K562 (cell line): ENCODE measurements around the gene ODC1. TPM values are rescaled to one million over a fixed set of nuclear protein-coding genes. Genes with fewer than 3 reads are reported as not detected.

Source experiments
- CC2D1A ChIP-seq: fragments of 450-650 bp; IDR thresholded peaks from 2 replicates; pipeline ENCODE4 v1.6.1; 2017; ENCODE audit warnings: mild to moderate bottlenecking
- CUX1 ChIP-seq: fragments of 200-800 bp; sonication (Bioruptor generic); IDR thresholded peaks from 2 replicates; pipeline ENCODE4 v1.6.1; 2016; ENCODE audit warnings: missing genetic modification characterization, missing compliant biosample characterization
- ELF4 ChIP-seq: fragments of 450-650 bp; formaldehyde crosslinking; IDR thresholded peaks from 2 replicates; pipeline ENCODE4 v1.4.0; 2022; ENCODE audit warnings: missing genetic modification characterization
- FOXA3 ChIP-seq, 2 experiments: fragments of 450-650 bp in 1 of 2; sonication (generic) in 1 of 2; formaldehyde crosslinking; IDR thresholded peaks in 1 of 2; conservative IDR thresholded peaks in 1 of 2; 2 replicates each; pipeline versions ENCODE4 v1.4.0 to v1.8.0; 2020 to 2022; ENCODE audit warnings: mild to moderate bottlenecking in 2 of 2, missing genetic modification reagents in 1 of 2
- HNRNPL ChIP-seq: fragments of 200-400 bp; formaldehyde crosslinking; IDR thresholded peaks from 2 replicates; pipeline ENCODE4 v1.6.1; 2017; ENCODE audit warnings: low read depth, mild to moderate bottlenecking, low read length
- PTTG1 ChIP-seq: fragments of 450-650 bp; IDR thresholded peaks from 2 replicates; pipeline ENCODE4 v1.6.1; 2016; ENCODE audit warnings: low read depth, mild to moderate bottlenecking, missing genetic modification characterization, missing compliant biosample characterization
- RAD21 ChIP-seq, 2 experiments: fragments of 250-450 bp in 1 of 2; fragments of 450-650 bp in 1 of 2; sonication (Bioruptor Pico) in 1 of 2; formaldehyde crosslinking in 1 of 2; IDR thresholded peaks in 1 of 2; conservative IDR thresholded peaks in 1 of 2; 2 replicates each; pipeline versions ENCODE4 v1.4.0 to v1.8.0; 2020 to 2022; ENCODE audit warnings: mild to moderate bottlenecking in 2 of 2, moderate library complexity in 1 of 2
- SMARCA5 ChIP-seq: fragments of 450-650 bp; IDR thresholded peaks from 2 replicates; pipeline ENCODE4 v1.6.1; 2016
- TCF3 ChIP-seq: sonication (generic); formaldehyde crosslinking; IDR thresholded peaks from 2 replicates; pipeline ENCODE4 v1.4.0; 2020; ENCODE audit warnings: mild to moderate bottlenecking, missing genetic modification reagents
- polyA plus RNA-seq, 8 experiments: library from polyadenylated mRNA; depleted of rRNA in 4 of 8; stranded (reverse) in 5 of 8; unstranded in 3 of 8; fragments of >200 nt; fragmentation: Nextera tagmentation in 2 of 8; fragmentation: Illumina TruSeq in 1 of 8; extraction: Ambion mirVana in 2 of 8; extraction: Trizol in 1 of 8; gene quantifications; 2 replicates each; pipeline versions ENCODE4 v1.2.1 to v1.2.3, GENCODE V29; 2011 to 2014; ENCODE audit warnings: inconsistent platforms in 1 of 8, missing spikeins in 1 of 8
- total RNA-seq, 7 experiments: library from RNA; depleted of rRNA in 6 of 7; stranded (reverse); fragments of >200 nt in 6 of 7; fragmentation: Illumina TruSeq in 2 of 7; extraction: Trizol in 2 of 7; gene quantifications; 2 replicates each; pipeline versions ENCODE4 v1.2.1 to v1.2.3, GENCODE V29; 2011 to 2021; ENCODE audit warnings: low replicate concordance in 1 of 7
- TF ChIP-seq, protein P1 (sequence below), 2 experiments: fragments of 450-650 bp in 1 of 2; sonication (generic) in 1 of 2; formaldehyde crosslinking in 1 of 2; IDR thresholded peaks; 2 replicates each; pipeline versions ENCODE4 v1.7.1 to v1.9.0; 2016 to 2022; ENCODE audit warnings: inconsistent platforms in 1 of 2, mild to moderate bottlenecking in 1 of 2, missing genetic modification reagents in 1 of 2

The ODC1 gene
- total and polyA plus RNA-seq, 9 of the 15 experiments (the other 6 are each of a cell fraction or from before 2014, with no cell fraction given) = 142 to 563 (median 457) TPM

- TF ChIP-seq, protein P1, sequence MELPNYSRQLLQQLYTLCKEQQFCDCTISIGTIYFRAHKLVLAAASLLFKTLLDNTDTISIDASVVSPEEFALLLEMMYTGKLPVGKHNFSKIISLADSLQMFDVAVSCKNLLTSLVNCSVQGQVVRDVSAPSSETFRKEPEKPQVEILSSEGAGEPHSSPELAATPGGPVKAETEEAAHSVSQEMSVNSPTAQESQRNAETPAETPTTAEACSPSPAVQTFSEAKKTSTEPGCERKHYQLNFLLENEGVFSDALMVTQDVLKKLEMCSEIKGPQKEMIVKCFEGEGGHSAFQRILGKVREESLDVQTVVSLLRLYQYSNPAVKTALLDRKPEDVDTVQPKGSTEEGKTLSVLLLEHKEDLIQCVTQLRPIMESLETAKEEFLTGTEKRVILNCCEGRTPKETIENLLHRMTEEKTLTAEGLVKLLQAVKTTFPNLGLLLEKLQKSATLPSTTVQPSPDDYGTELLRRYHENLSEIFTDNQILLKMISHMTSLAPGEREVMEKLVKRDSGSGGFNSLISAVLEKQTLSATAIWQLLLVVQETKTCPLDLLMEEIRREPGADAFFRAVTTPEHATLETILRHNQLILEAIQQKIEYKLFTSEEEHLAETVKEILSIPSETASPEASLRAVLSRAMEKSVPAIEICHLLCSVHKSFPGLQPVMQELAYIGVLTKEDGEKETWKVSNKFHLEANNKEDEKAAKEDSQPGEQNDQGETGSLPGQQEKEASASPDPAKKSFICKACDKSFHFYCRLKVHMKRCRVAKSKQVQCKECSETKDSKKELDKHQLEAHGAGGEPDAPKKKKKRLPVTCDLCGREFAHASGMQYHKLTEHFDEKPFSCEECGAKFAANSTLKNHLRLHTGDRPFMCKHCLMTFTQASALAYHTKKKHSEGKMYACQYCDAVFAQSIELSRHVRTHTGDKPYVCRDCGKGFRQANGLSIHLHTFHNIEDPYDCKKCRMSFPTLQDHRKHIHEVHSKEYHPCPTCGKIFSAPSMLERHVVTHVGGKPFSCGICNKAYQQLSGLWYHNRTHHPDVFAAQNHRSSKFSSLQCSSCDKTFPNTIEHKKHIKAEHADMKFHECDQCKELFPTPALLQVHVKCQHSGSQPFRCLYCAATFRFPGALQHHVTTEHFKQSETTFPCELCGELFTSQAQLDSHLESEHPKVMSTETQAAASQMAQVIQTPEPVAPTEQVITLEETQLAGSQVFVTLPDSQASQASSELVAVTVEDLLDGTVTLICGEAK (IDR thresholded peaks at IDR 0.05) = peak; percentile 40; the same call in 1 of the 2 replicates
- TF ChIP-seq, protein P1 (CRISPR knock-in tag; IDR thresholded peaks at IDR 0.05) = no peak
- no peak for TF ChIP-seq HNRNPL
- TF ChIP-seq CUX1 = no peak
- no peak for TF ChIP-seq PTTG1
- no peak for TF ChIP-seq SMARCA5
- TF ChIP-seq FOXA3 (CRISPR knock-in tag; conservative IDR thresholded peaks at IDR 0.05 in 1 of 2, IDR thresholded peaks at IDR 0.05 in 1 of 2) = 0 out of 4 replicates have a peak, but pooled peaks of 1 of the 2 experiments have one; percentile 5
- no peak for TF ChIP-seq ELF4 (CRISPR knock-in tag)
- peak; percentile 22; the same call in 1 of the 2 replicates for TF ChIP-seq CC2D1A
- TF ChIP-seq RAD21 (CRISPR knock-in tag; conservative IDR thresholded peaks at IDR 0.05 in 1 of 2, IDR thresholded peaks at IDR 0.05 in 1 of 2) = peak; percentile 93 to 96
- 0 out of 2 replicates have a peak, but pooled peaks have one; percentile 26 for TF ChIP-seq TCF3
Measured at GRCh38 chr2:10408649-10409579, 39.2 kb downstream of the ODC1 start (continued).
